T-cell (primary cell): Measurements from ENCODE around the gene FHL1. TPM values are rescaled to one million over a fixed set of nuclear protein-coding genes. Genes with fewer than 3 reads are reported as not detected.

ENCODE experiments used
- ATAC-seq, 4 experiments: fragments of 200-7000 bp in 3 of 4; fragments of 150-1000 bp in 1 of 4; cut with Tn5 transposase; replicated peaks in 1 of 4; 1 replicate in 3 of 4; 2 replicates in 1 of 4; pipeline ENCODE4 v1.10.0; 2021; ENCODE audit warnings: moderate library complexity in 3 of 4, mild to moderate bottlenecking in 2 of 4, moderate number of reproducible peaks in 1 of 4
- CTCF ChIA-PET, 2 donors: fragments of 300-600 bp; sonication (Branson Sonifier 250); formaldehyde crosslinking; loops; one replicate each; lab custom pipeline; 2022; ENCODE audit warnings: antibody characterized with exemption in 2 of 2; lab: Charles Lee
- POLR2A ChIA-PET, 2 donors: fragments of 300-600 bp; sonication (Branson Sonifier 250); formaldehyde crosslinking; loops; one replicate each; lab custom pipeline; 2022; ENCODE audit warnings: antibody characterized with exemption in 2 of 2; lab: Charles Lee
- DNase-seq, 35 experiments: peaks; one replicate each; pipeline versions ENCODE4 v3.0.0 to v3.0.0-alpha.2; 2013 to 2023
- H3K27ac ChIP-seq: one replicate; pipeline ENCODE4 v1.5.1; 2013; ENCODE audit warnings: low read length
- H3K27me3 ChIP-seq, 2 experiments: replicated peaks in 1 of 2; 1 replicate in 1 of 2; 2 replicates in 1 of 2; pipeline versions ENCODE4 v1.6.1 to v1.7.0; 2013; ENCODE audit warnings: low read length in 1 of 2, mixed read lengths in 1 of 2; ENCODE audit not compliant: control insufficient read depth in 2 of 2, insufficient read depth in 2 of 2; ENCODE audit errors: extremely low read depth in 1 of 2
- H3K36me3 ChIP-seq, 2 donors: 1 replicate in 1 of 2; 2 replicates in 1 of 2; pipeline versions ENCODE4 v1.6.1 to v1.7.0; 2013; ENCODE audit warnings: low read length in 1 of 2; ENCODE audit not compliant: control insufficient read depth in 2 of 2, insufficient read depth in 1 of 2; ENCODE audit errors: extremely low read depth in 1 of 2
- H3K4me1 ChIP-seq, 2 experiments: 1 replicate in 1 of 2; 2 replicates in 1 of 2; pipeline versions ENCODE4 v1.6.1 to v1.7.0; 2013; ENCODE audit warnings: low read length in 2 of 2, mixed read lengths in 1 of 2; ENCODE audit not compliant: insufficient read depth in 2 of 2, control insufficient read depth in 1 of 2; ENCODE audit errors: extremely low read depth in 1 of 2
- H3K4me3 ChIP-seq, 2 donors: 1 replicate in 1 of 2; 2 replicates in 1 of 2; pipeline versions ENCODE4 v1.5.1 to v1.7.0; 2013; ENCODE audit warnings: mild to moderate bottlenecking in 2 of 2, low read length in 1 of 2, moderate library complexity in 1 of 2; ENCODE audit not compliant: control insufficient read depth in 1 of 2; ENCODE audit errors: extremely low read depth in 1 of 2
- H3K9me3 ChIP-seq: 2 replicates; pipeline ENCODE4 v1.7.0; 2013
- H3K27ac Mint-ChIP-seq, 2 donors: one replicate each; pipeline ENCODE4 v1.8.0; 2020 to 2021; ENCODE audit warnings: mild to moderate bottlenecking in 2 of 2, mixed read lengths in 2 of 2
- H3K27me3 Mint-ChIP-seq, 2 donors: one replicate each; pipeline ENCODE4 v1.8.0; 2021 to 2022; ENCODE audit warnings: mixed read lengths in 2 of 2
- H3K36me3 Mint-ChIP-seq: one replicate; pipeline ENCODE4 v1.8.0; 2021; ENCODE audit warnings: mixed read lengths
- H3K4me1 Mint-ChIP-seq, 3 donors: one replicate each; pipeline ENCODE4 v1.8.0; 2020 to 2022; ENCODE audit warnings: mixed read lengths in 3 of 3, mild to moderate bottlenecking in 1 of 3
- H3K4me3 Mint-ChIP-seq, 3 donors: one replicate each; pipeline ENCODE4 v1.8.0; 2020 to 2022; ENCODE audit warnings: mild to moderate bottlenecking in 3 of 3, mixed read lengths in 3 of 3, moderate library complexity in 3 of 3
- H3K9me3 Mint-ChIP-seq, 3 donors: one replicate each; pipeline ENCODE4 v1.8.0; 2020 to 2022; ENCODE audit warnings: mixed read lengths in 3 of 3
- WGBS: methylation state at CpG from one replicate; pipeline ENCODE4 v1.1.5; 2013; ENCODE audit warnings: missing lambda C conversion rate; ENCODE audit not compliant: insufficient coverage; 5-methylcytosine and 5-hydroxymethylcytosine counted together
- total RNA-seq, 35 experiments: library from RNA in 6 of 35; stranded (reverse) in 6 of 35; fragments of 120-200 nt in 1 of 35; gene quantifications; one replicate each; pipeline versions ENCODE4 v1.2.1 to v1.2.4 and lab custom pipeline; 2013 to 2026

FHL1 gene
- total RNA-seq, 5 donors from 2014 or later (not counting 1 experiment from before 2014, with no cell fraction given) = 14.1 to 32.8 (median 26.0) TPM

DNA sequence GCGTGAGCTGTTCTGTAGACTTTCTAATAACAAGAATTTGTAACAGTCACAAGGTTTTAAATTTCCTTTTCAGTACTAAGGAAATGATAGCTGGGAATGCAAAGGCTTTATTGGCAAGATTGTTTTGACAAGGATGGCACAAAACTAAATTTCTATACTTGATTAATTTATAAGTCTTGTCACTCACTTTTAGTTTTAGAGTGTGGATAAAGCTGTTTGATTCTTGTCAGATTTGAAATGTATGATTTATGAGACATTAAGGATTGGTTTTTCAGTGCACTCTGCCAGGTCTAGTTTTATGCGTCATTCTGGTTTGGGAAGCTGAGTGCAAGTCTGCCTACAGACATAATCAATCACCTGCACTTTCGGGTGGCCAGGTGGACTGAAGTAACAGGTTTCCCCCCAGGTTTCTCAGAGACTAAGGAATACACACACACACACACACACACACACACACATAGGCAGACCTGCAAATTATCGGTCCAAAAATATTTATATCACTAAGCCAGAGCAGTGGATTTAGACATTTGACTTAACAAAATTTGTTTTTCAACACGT lies 9.3 kb downstream of the FHL1 start:
- ChIA-PET POLR2A (no interaction called here), CTCF (no interaction called here)
- H3K27me3 ChIP-seq = no peaks in the 10 kb centered on the region
- no peaks in the 10 kb centered on the region for H3K36me3 ChIP-seq
- Mint-ChIP-seq H3K27me3 (peaks cover 0 to 5% of the 10 kb centered on the region in 2 donors), H3K36me3 (no peaks in the 10 kb centered on the region), H3K9me3 (no peaks in the 10 kb centered on the region), H3K4me1 (peaks cover 12 to 29% (median 26%) of the 10 kb centered on the region in 3 donors), H3K27ac (peak overlapping the region in 1 of 2 donors; percentile 8), H3K4me3 (no peak overlapping the region)
- DNase-seq (no peak), ATAC-seq (no peak)
- H3K9me3 ChIP-seq = no peaks in the 10 kb centered on the region
- WGBS = 85% methylated on average over 2 of the region's 5 CpGs
- no peak overlapping the region for H3K27ac ChIP-seq
- H3K4me3 ChIP-seq = no peak overlapping the region
- no peaks in the 10 kb centered on the region for H3K4me1 ChIP-seq

DNA sequence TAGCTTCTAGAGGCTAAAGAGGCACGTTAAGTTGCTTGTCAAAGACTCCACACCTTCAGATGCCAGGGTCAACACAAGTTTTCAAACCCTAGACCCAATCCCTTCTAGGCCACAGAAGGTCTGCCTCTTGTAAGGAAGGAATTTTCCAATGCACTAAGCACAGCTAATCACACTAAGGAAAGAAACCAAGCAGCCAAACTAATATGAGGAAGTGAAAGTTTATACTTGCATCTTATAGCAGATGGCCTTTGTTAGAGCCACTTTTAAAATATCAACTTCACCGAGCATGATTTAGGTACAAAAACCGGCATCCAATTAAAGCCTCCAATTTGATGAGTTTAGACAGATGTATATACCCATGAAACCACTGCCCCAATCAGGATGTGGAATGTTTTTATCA lies 9.9 kb downstream of the FHL1 start:
- no peaks in the 10 kb centered on the region for H3K9me3 Mint-ChIP-seq
- no peak overlapping the region for H3K27ac ChIP-seq
- no peaks in the 10 kb centered on the region for H3K9me3 ChIP-seq
- DNase-seq = no peak
- no peaks in the 10 kb centered on the region for H3K27me3 ChIP-seq
- CTCF ChIA-PET = no interaction called here
- POLR2A ChIA-PET = no interaction called here
- peaks cover 14 to 27% (median 23%) of the 10 kb centered on the region in 3 donors for H3K4me1 Mint-ChIP-seq
- H3K36me3 Mint-ChIP-seq = no peaks in the 10 kb centered on the region
- no peaks in the 10 kb centered on the region for H3K4me1 ChIP-seq
- H3K27ac Mint-ChIP-seq = no peak overlapping the region
- WGBS = no CpG with 5 or more reads among the region's 3 CpGs
- peaks cover 0 to under 1% of the 10 kb centered on the region in 2 donors for H3K27me3 Mint-ChIP-seq
- H3K4me3 Mint-ChIP-seq = no peak overlapping the region
- ATAC-seq = no peak
- no peak overlapping the region for H3K4me3 ChIP-seq
- H3K36me3 ChIP-seq = no peaks in the 10 kb centered on the region

DNA sequence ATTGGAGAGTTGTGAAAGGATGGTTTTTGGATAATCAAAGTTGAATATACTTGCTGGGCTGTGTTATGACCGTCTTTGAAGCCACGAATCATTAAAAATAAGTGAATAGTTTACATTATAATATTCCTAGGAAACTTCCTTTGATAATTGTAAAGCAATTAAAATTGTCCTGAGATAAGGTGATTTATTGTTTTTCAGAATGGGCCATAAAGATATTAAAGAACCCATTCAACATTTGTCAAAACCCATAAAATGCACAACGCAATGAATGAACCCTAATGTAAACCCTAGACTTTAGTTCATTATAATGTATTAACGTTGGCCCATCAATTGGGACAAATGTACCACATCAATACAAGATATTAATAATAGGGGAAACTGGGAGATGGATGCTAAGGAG lies 11.4 kb downstream of the FHL1 start:
- peaks cover 0 to 7% of the 10 kb centered on the region in 2 donors for H3K27me3 Mint-ChIP-seq
- ChIA-PET POLR2A (no interaction called here), CTCF (interaction anchor here (0.6 to 2.4 kb wide), 3 partner anchors 112 to 131 kb away, joined by 5 to 6 read pairs (median 5); no protein-coding TSS in a partner anchor)
- H3K27ac Mint-ChIP-seq = no peak overlapping the region
- WGBS = no CpG with 5 or more reads among the region's 4 CpGs
- H3K27me3 ChIP-seq = no peaks in the 10 kb centered on the region
- no peaks in the 10 kb centered on the region for H3K9me3 ChIP-seq
- peaks cover 17 to 30% (median 28%) of the 10 kb centered on the region in 3 donors for H3K4me1 Mint-ChIP-seq
- H3K9me3 Mint-ChIP-seq = no peaks in the 10 kb centered on the region
- DNase-seq = no peak
- H3K27ac ChIP-seq = no peak overlapping the region
- H3K4me1 ChIP-seq = no peaks in the 10 kb centered on the region
- ATAC-seq = no peak
- no peak overlapping the region for H3K4me3 ChIP-seq
- no peaks in the 10 kb centered on the region for H3K36me3 ChIP-seq
- H3K4me3 Mint-ChIP-seq = no peak overlapping the region
- no peaks in the 10 kb centered on the region for H3K36me3 Mint-ChIP-seq

DNA sequence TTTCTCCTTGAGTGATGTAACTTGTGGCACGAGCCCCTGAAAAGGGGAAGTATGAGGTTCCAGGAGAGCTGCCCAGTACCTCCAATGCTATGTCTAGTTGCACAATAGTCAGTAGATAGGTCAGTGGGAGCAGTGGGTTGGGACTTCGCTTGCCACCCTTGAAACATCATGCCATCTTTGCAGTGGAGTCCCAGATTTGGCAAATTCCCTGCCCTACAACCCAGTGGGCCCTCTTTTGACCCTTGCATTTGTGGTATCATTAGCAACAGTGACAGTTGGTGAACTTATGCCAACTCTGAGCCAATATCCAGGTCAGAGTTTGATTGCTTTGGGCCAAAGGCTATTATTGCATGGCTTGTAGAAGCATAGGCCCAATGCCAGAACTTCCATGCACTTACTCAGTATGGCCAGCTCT lies 12.3 kb downstream of the FHL1 start:
- Mint-ChIP-seq H3K9me3 (no peaks in the 10 kb centered on the region), H3K27ac (no peak overlapping the region), H3K4me1 (peaks cover 17 to 30% (median 28%) of the 10 kb centered on the region in 3 donors), H3K36me3 (no peaks in the 10 kb centered on the region), H3K4me3 (no peak overlapping the region), H3K27me3 (peaks cover 0 to 7% of the 10 kb centered on the region in 2 donors)
- ChIA-PET CTCF (interaction anchor here (0.6 to 2.4 kb wide), 3 partner anchors 112 to 132 kb away, joined by 5 to 6 read pairs (median 5); no protein-coding TSS in a partner anchor), POLR2A (no interaction called here)
- Histone ChIP-seq H3K4me3 (no peak overlapping the region), H3K4me1 (no peaks in the 10 kb centered on the region), H3K36me3 (no peaks in the 10 kb centered on the region), H3K27ac (no peak overlapping the region), H3K27me3 (no peaks in the 10 kb centered on the region), H3K9me3 (no peaks in the 10 kb centered on the region)
- WGBS = no CpG with 5 or more reads among the region's 2 CpGs
- ATAC-seq (no peak), DNase-seq (no peak)

DNA sequence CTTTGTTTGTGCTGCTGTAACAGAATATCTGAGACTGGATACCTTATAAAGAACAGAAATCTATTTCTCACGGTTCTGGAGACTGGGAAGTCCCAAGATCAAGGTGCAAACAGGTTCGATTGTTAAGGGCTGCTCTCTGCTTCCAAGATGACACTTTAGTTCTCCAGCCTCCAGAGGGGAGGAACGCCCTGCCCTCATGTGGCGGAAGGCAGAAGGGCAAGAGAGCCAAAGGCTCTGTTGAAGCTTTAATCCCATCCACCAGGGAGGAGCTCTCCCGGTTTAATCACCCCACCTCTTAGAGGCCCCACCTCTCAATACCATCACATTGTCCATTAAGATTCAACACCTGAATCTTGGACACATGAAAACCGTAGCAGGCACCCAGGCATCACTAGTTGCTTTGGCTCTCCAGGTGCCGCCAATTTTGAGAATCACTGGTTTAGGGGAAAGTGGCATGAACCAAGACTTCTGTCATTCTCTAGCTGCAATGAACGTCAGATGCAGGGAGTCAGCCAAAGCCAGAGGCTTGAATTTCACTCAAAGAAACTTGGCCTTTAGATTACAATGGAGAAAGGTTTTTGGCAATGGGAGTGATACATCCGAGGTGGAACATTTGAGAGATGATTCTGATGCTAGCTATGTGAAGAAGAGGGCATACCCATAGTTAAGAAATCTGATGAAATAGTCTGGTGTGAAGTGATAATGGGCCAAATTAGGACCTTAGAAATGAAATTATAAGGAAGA lies 15.7 kb downstream of the FHL1 start:
- Histone ChIP-seq H3K27ac (no peak overlapping the region), H3K9me3 (no peaks in the 10 kb centered on the region), H3K27me3 (no peaks in the 10 kb centered on the region), H3K4me3 (no peak overlapping the region), H3K36me3 (no peaks in the 10 kb centered on the region), H3K4me1 (no peaks in the 10 kb centered on the region)
- H3K27me3 Mint-ChIP-seq = peaks cover 0 to 17% of the 10 kb centered on the region in 2 donors
- no peaks in the 10 kb centered on the region for H3K9me3 Mint-ChIP-seq
- no peak overlapping the region for H3K27ac Mint-ChIP-seq
- peak in 3 of 4 experiments; percentile 55 to 74 (median 58) for ATAC-seq
- ChIA-PET POLR2A (interaction anchor here in 1 of 2 donors (1.2 kb wide), 1 partner anchor 137 kb away, joined by 3 read pairs; no protein-coding TSS in a partner anchor), CTCF (interaction anchor here (0.6 to 2.9 kb wide), 4 partner anchors 134 to 141 kb away, joined by 3 to 50 read pairs (median 12); no protein-coding TSS in a partner anchor)
- H3K36me3 Mint-ChIP-seq = no peaks in the 10 kb centered on the region
- 56% methylated on average over 2 of the region's 9 CpGs for WGBS
- peak in 25 of 35 experiments; percentile 16 to 56 (median 32) for DNase-seq
- no peak overlapping the region for H3K4me3 Mint-ChIP-seq
- peaks cover 5 to 13% (median 10%) of the 10 kb centered on the region in 3 donors for H3K4me1 Mint-ChIP-seq

DNA sequence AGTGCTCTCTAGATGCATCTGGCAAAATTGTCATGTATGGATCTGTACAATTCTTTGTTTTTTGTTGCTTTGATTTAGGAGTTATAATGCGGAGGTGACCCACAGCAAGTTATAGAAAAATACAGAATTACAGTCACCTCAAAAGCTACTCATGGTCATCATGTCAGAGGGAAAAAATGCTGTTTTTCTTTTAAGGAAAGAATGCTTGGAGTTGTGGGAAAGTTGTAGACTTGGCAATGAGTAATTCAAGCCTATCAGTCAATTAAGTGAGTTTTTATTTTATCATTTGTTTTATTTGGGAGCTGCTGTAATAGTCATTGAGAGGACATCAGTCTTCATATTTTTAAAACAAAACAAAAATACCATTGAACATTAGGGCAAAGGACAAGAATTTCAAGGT lies 16.4 kb downstream of the FHL1 start:
- Mint-ChIP-seq H3K4me1 (peaks cover 5 to 12% (median 11%) of the 10 kb centered on the region in 3 donors), H3K4me3 (no peak overlapping the region)
- POLR2A ChIA-PET = interaction anchor here in 1 of 2 donors (1.2 kb wide), 1 partner anchor 137 kb away, joined by 3 read pairs; no protein-coding TSS in a partner anchor

More for the DNA sequence above, 16.4 kb downstream of the FHL1 start:
- H3K9me3 Mint-ChIP-seq = no peaks in the 10 kb centered on the region
- Histone ChIP-seq H3K36me3 (no peaks in the 10 kb centered on the region), H3K4me1 (no peaks in the 10 kb centered on the region), H3K27ac (no peak overlapping the region), H3K4me3 (no peak overlapping the region), H3K9me3 (no peaks in the 10 kb centered on the region), H3K27me3 (no peaks in the 10 kb centered on the region)
- peaks cover 0 to 17% of the 10 kb centered on the region in 2 donors for H3K27me3 Mint-ChIP-seq
- WGBS = no CpG with 5 or more reads among the region's 1 CpG
- ATAC-seq = no peak
- DNase-seq = no peak
- H3K36me3 Mint-ChIP-seq = no peaks in the 10 kb centered on the region
- CTCF ChIA-PET = interaction anchor here (2.6 to 2.9 kb wide), 2 partner anchors 135 to 136 kb away, joined by 22 to 50 read pairs; no protein-coding TSS in a partner anchor
- no peak overlapping the region for H3K27ac Mint-ChIP-seq
